Activated CD8-positive, alpha-beta memory T cell treated with anti-CD3 and anti-CD28 coated beads, Interleukin-2, amount 10 ng/mL, durations not matched to agents 7 days and 5 days (primary cell): Measurements from ENCODE around the gene B4GALT4. TPM values are rescaled to one million over a fixed set of nuclear protein-coding genes. Genes with fewer than 3 reads are reported as not detected.
A peak's percentile ranks its signal among the peaks of the same experiment; 100 is the strongest.
"Not testable (repeated sequence)": the region's sequence is repeated elsewhere in the genome, so short reads cannot be mapped to it uniquely, and the experiment has no call there.

ENCODE experiments used
- ATAC-seq: fragments of 150-1000 bp; cut with Tn5 transposase; one replicate; pipeline ENCODE4 v1.10.0; 2021; ENCODE audit warnings: moderate library complexity
- CTCF ChIA-PET: fragments of 350-600 bp; sonication (Branson Sonifier 250); formaldehyde crosslinking; loops from one replicate; lab custom pipeline; 2021; ENCODE audit warnings: antibody characterized with exemption; lab: Charles Lee
- DNase-seq: peaks from one replicate; pipeline ENCODE4 v3.0.0-alpha.2; 2020
- H3K27ac Mint-ChIP-seq: one replicate; pipeline ENCODE4 v1.8.0; 2021; ENCODE audit warnings: mild to moderate bottlenecking, mixed read lengths
- H3K27me3 Mint-ChIP-seq: one replicate; pipeline ENCODE4 v1.8.0; 2021; ENCODE audit warnings: mixed read lengths
- H3K36me3 Mint-ChIP-seq: one replicate; pipeline ENCODE4 v1.8.0; 2021; ENCODE audit warnings: mild to moderate bottlenecking, mixed read lengths
- H3K4me1 Mint-ChIP-seq: one replicate; pipeline ENCODE4 v1.8.0; 2021; ENCODE audit warnings: mixed read lengths
- H3K4me3 Mint-ChIP-seq: one replicate; pipeline ENCODE4 v1.8.0; 2021; ENCODE audit warnings: mild to moderate bottlenecking, moderate library complexity, mixed read lengths
- H3K9me3 Mint-ChIP-seq: one replicate; pipeline ENCODE4 v1.8.0; 2022; ENCODE audit warnings: low read depth, mixed read lengths
- total RNA-seq, 2 experiments: library from RNA; stranded (reverse); gene quantifications; one replicate each; pipeline ENCODE4 v1.2.3, GENCODE V29; 2021

The B4GALT4 gene
- total RNA-seq, 2 experiments from 2014 or later: 9.6 to 10.9 TPM

- no peaks in the 10 kb centered on the region for H3K36me3 Mint-ChIP-seq
- H3K9me3 Mint-ChIP-seq: no peaks in the 10 kb centered on the region
- no peaks in the 10 kb centered on the region for H3K4me1 Mint-ChIP-seq
- ATAC-seq (no peak), DNase-seq (no peak)
- peaks cover 15% of the 10 kb centered on the region for H3K27me3 Mint-ChIP-seq
- CTCF ChIA-PET: no interaction called here
- H3K4me3 Mint-ChIP-seq: no peak overlapping the region
- H3K27ac Mint-ChIP-seq: no peak overlapping the region
Observed at GRCh38 chr3:119255214-119255613, 14.5 kb upstream of the B4GALT4 start.

GRCh38 chr3:119245778-119246177, 5.1 kb upstream of the B4GALT4 start:
- Mint-ChIP-seq H3K36me3 (peaks cover 5% of the 10 kb centered on the region), H3K4me1 (peaks cover 7% of the 10 kb centered on the region), H3K27me3 (peaks cover 21% of the 10 kb centered on the region), H3K9me3 (no peaks in the 10 kb centered on the region), H3K27ac (no peak overlapping the region), H3K4me3 (no peak overlapping the region)
- DNase-seq (no peak), ATAC-seq (no peak)
- CTCF ChIA-PET: interaction anchor here (1.5 to 2.0 kb wide), 3 partner anchors 29 to 363 kb away, joined by 4 to 8 read pairs (median 6); no protein-coding TSS in a partner anchor

GRCh38 chr3:119243712-119244111, 3.0 kb upstream of the B4GALT4 start:
- no peak for ATAC-seq
- H3K36me3 Mint-ChIP-seq: peaks cover 6% of the 10 kb centered on the region
- H3K4me1 Mint-ChIP-seq: peaks cover 17% of the 10 kb centered on the region
- DNase-seq: no peak
- no peak overlapping the region for H3K27ac Mint-ChIP-seq
- H3K4me3 Mint-ChIP-seq: no peak overlapping the region
- no peaks in the 10 kb centered on the region for H3K9me3 Mint-ChIP-seq
- CTCF ChIA-PET: interaction anchor here (1.0 to 4.0 kb wide), 2 partner anchors 357 to 360 kb away, joined by 3 to 47 read pairs; no protein-coding TSS in a partner anchor
- peaks cover 5% of the 10 kb centered on the region for H3K27me3 Mint-ChIP-seq

GRCh38 chr3:119243058-119243529, 2.4 kb upstream of the B4GALT4 start:
- H3K27me3 Mint-ChIP-seq, DNase-seq, ATAC-seq, H3K4me3 Mint-ChIP-seq, H3K36me3 Mint-ChIP-seq, H3K27ac Mint-ChIP-seq, H3K9me3 Mint-ChIP-seq: not testable (repeated sequence)
- CTCF ChIA-PET: interaction anchor here (1.0 to 4.0 kb wide), 2 partner anchors 356 to 359 kb away, joined by 3 to 47 read pairs; no protein-coding TSS in a partner anchor
- peaks cover 20% of the 10 kb centered on the region for H3K4me1 Mint-ChIP-seq

GRCh38 chr3:119242387-119243057, 1.8 kb upstream of the B4GALT4 start:
- H3K27ac Mint-ChIP-seq, DNase-seq, H3K27me3 Mint-ChIP-seq, H3K36me3 Mint-ChIP-seq, ATAC-seq, H3K4me3 Mint-ChIP-seq, H3K9me3 Mint-ChIP-seq: not testable (repeated sequence)
- CTCF ChIA-PET: interaction anchor here (1.3 to 4.0 kb wide), 8 partner anchors 16 to 359 kb away, joined by 4 to 47 read pairs (median 11); partner anchors contain the start of gene TEX55
- H3K4me1 Mint-ChIP-seq: peaks cover 23% of the 10 kb centered on the region

GRCh38 chr3:119240101-119240590, 532 bp downstream of the B4GALT4 start:
- no peaks in the 10 kb centered on the region for H3K9me3 Mint-ChIP-seq
- no peaks in the 10 kb centered on the region for H3K27me3 Mint-ChIP-seq
- peaks cover 19% of the 10 kb centered on the region for H3K36me3 Mint-ChIP-seq
- H3K4me3 Mint-ChIP-seq: peak overlapping the region; percentile 75
- ATAC-seq: no peak
- H3K4me1 Mint-ChIP-seq: peaks cover 46% of the 10 kb centered on the region
- peak overlapping the region; percentile 63 for H3K27ac Mint-ChIP-seq
- DNase-seq: peak; percentile 63
- CTCF ChIA-PET: interaction anchor here (0.9 to 4.0 kb wide), 20 partner anchors 9 to 465 kb away, joined by 3 to 47 read pairs (median 5); partner anchors contain the start of genes ARHGAP31, IGSF11 and TEX55

- H3K27ac Mint-ChIP-seq: peak overlapping the region; percentile 63
- CTCF ChIA-PET: interaction anchor here (1.1 to 3.3 kb wide), 3 partner anchors 14 to 357 kb away, joined by 5 to 16 read pairs (median 11); partner anchors contain the start of gene ARHGAP31
- DNase-seq: no peak
- ATAC-seq: no peak
- no peaks in the 10 kb centered on the region for H3K9me3 Mint-ChIP-seq
- H3K27me3 Mint-ChIP-seq: no peaks in the 10 kb centered on the region
- peaks cover 53% of the 10 kb centered on the region for H3K4me1 Mint-ChIP-seq
- peak overlapping the region; percentile 75 for H3K4me3 Mint-ChIP-seq
- peaks cover 26% of the 10 kb centered on the region for H3K36me3 Mint-ChIP-seq
Observed at GRCh38 chr3:119239206-119239820, 1.4 kb downstream of the B4GALT4 start.

GRCh38 chr3:119238363-119238762, 2.3 kb downstream of the B4GALT4 start:
- H3K4me1 Mint-ChIP-seq: peaks cover 53% of the 10 kb centered on the region
- no peak for DNase-seq
- CTCF ChIA-PET: no interaction called here

GRCh38 chr3:119237299-119237698, 3.4 kb downstream of the B4GALT4 start:
- H3K9me3 Mint-ChIP-seq: no peaks in the 10 kb centered on the region
- DNase-seq: no peak
- no peak for ATAC-seq
- no peaks in the 10 kb centered on the region for H3K27me3 Mint-ChIP-seq
- peaks cover 53% of the 10 kb centered on the region for H3K4me1 Mint-ChIP-seq
- H3K4me3 Mint-ChIP-seq: no peak overlapping the region
- H3K27ac Mint-ChIP-seq: no peak overlapping the region
- CTCF ChIA-PET: interaction anchor here (0.8 to 1.5 kb wide), 3 partner anchors 11 to 355 kb away, joined by 3 to 4 read pairs (median 3); no protein-coding TSS in a partner anchor
- H3K36me3 Mint-ChIP-seq: peaks cover 37% of the 10 kb centered on the region

More at GRCh38 chr3:119238363-119238762, 2.3 kb downstream of the B4GALT4 start:
- ATAC-seq: no peak
- Mint-ChIP-seq H3K27ac (no peak overlapping the region), H3K4me3 (no peak overlapping the region), H3K9me3 (no peaks in the 10 kb centered on the region), H3K27me3 (no peaks in the 10 kb centered on the region), H3K36me3 (peaks cover 30% of the 10 kb centered on the region)

GRCh38 chr3:119236756-119237155, 3.9 kb downstream of the B4GALT4 start:
- H3K4me3 Mint-ChIP-seq: no peak overlapping the region
- no peak for ATAC-seq
- CTCF ChIA-PET: interaction anchor here (0.8 to 1.5 kb wide), 3 partner anchors 12 to 354 kb away, joined by 3 to 4 read pairs (median 3); no protein-coding TSS in a partner anchor

GRCh38 chr3:119235151-119235550, 5.5 kb downstream of the B4GALT4 start:
- CTCF ChIA-PET: no interaction called here
- Mint-ChIP-seq H3K4me3 (no peak overlapping the region), H3K9me3 (no peaks in the 10 kb centered on the region), H3K4me1 (peaks cover 50% of the 10 kb centered on the region), H3K27ac (no peak overlapping the region), H3K36me3 (peaks cover 46% of the 10 kb centered on the region), H3K27me3 (no peaks in the 10 kb centered on the region)
- DNase-seq (no peak), ATAC-seq (no peak)

More at GRCh38 chr3:119236756-119237155, 3.9 kb downstream of the B4GALT4 start:
- H3K27ac Mint-ChIP-seq: no peak overlapping the region
- H3K4me1 Mint-ChIP-seq: peaks cover 56% of the 10 kb centered on the region
- no peaks in the 10 kb centered on the region for H3K27me3 Mint-ChIP-seq
- DNase-seq: no peak
- no peaks in the 10 kb centered on the region for H3K9me3 Mint-ChIP-seq
- peaks cover 37% of the 10 kb centered on the region for H3K36me3 Mint-ChIP-seq

GRCh38 chr3:119234610-119235009, 6.1 kb downstream of the B4GALT4 start:
- Mint-ChIP-seq H3K4me1 (peaks cover 44% of the 10 kb centered on the region), H3K4me3 (no peak overlapping the region), H3K9me3 (no peaks in the 10 kb centered on the region), H3K36me3 (peaks cover 51% of the 10 kb centered on the region), H3K27me3 (no peaks in the 10 kb centered on the region), H3K27ac (no peak overlapping the region)
- ATAC-seq (no peak), DNase-seq (no peak)
- CTCF ChIA-PET: no interaction called here

GRCh38 chr3:119230745-119231144, 9.9 kb downstream of the B4GALT4 start:
- peaks cover 17% of the 10 kb centered on the region for H3K4me1 Mint-ChIP-seq
- H3K27ac Mint-ChIP-seq: no peak overlapping the region
- no peak overlapping the region for H3K4me3 Mint-ChIP-seq
- H3K36me3 Mint-ChIP-seq: peaks cover 53% of the 10 kb centered on the region
- no peak for ATAC-seq
- H3K9me3 Mint-ChIP-seq: no peaks in the 10 kb centered on the region
- H3K27me3 Mint-ChIP-seq: no peaks in the 10 kb centered on the region
- no peak for DNase-seq
- CTCF ChIA-PET: interaction anchor here (1.0 to 4.1 kb wide), 2 partner anchors 10 to 346 kb away, joined by 3 to 16 read pairs; partner anchors contain the start of gene B4GALT4
